Upper lobe of left lung (tissue), 6 donors: ENCODE data around the gene CAMK1D. TPM values are rescaled to one million over a fixed set of nuclear protein-coding genes. Genes with fewer than 3 reads are reported as not detected.
A peak's percentile ranks its signal among the peaks of the same experiment; 100 is the strongest.

Experiments
- ATAC-seq, 2 donors: fragments of 200-7000 bp; cut with Tn5 transposase; one replicate each; pipeline ENCODE4 v1.9.1; 2022; ENCODE audit warnings: mild to moderate bottlenecking in 2 of 2, moderate library complexity in 2 of 2; ENCODE audit not compliant: low FRiP score in 2 of 2
- DNase-seq, 2 donors: peaks; one replicate each; pipeline ENCODE4 v3.0.0-alpha.2; 2019 to 2020
- H3K27ac ChIP-seq, 4 donors: fragments of 200-600 bp; sonication (generic); one replicate each; pipeline ENCODE4 v1.5.1; 2016 to 2019
- H3K27me3 ChIP-seq, 4 donors: fragments of 200-600 bp; sonication (generic); one replicate each; pipeline ENCODE4 v1.5.1; 2017 to 2019
- H3K36me3 ChIP-seq, 4 donors: fragments of 200-600 bp; sonication (generic); one replicate each; pipeline ENCODE4 v1.5.1; 2016 to 2019
- H3K4me1 ChIP-seq, 4 donors: fragments of 200-600 bp; sonication (generic); one replicate each; pipeline ENCODE4 v1.5.1; 2018 to 2019
- H3K4me3 ChIP-seq, 4 donors: fragments of 200-600 bp; sonication (generic); one replicate each; pipeline ENCODE4 v1.5.1; 2017 to 2019; ENCODE audit warnings: mild to moderate bottlenecking in 2 of 4, moderate library complexity in 1 of 4
- H3K9me3 ChIP-seq, 4 donors: fragments of 200-600 bp; sonication (generic); one replicate each; pipeline ENCODE4 v1.5.1; 2018 to 2019
- CTCF ChIP-seq, 6 experiments: fragments of 450-650 bp in 4 of 6; fragments of 200-600 bp in 2 of 6; sonication (generic) in 2 of 6; IDR thresholded peaks; one replicate each; pipeline ENCODE4 v1.5.1; 2016 to 2019; ENCODE audit warnings: antibody characterized with exemption in 6 of 6
- EP300 ChIP-seq, 4 donors: sonication (generic); formaldehyde crosslinking; IDR thresholded peaks; one replicate each; pipeline ENCODE4 v1.5.1; 2017; ENCODE audit warnings: antibody characterized with exemption in 4 of 4, control low read depth in 2 of 4
- POLR2A ChIP-seq, 4 donors: fragments of 450-650 bp; IDR thresholded peaks; one replicate each; pipeline ENCODE4 v1.5.1; 2016 to 2017; ENCODE audit warnings: antibody characterized with exemption in 4 of 4, mild to moderate bottlenecking in 2 of 4
- POLR2AphosphoS5 ChIP-seq, 2 donors: sonication (generic); formaldehyde crosslinking; IDR thresholded peaks; one replicate each; pipeline ENCODE4 v1.5.1; 2017; ENCODE audit warnings: antibody characterized with exemption in 2 of 2
- WGBS, 2 donors: methylation state at CpG; one replicate each; pipeline ENCODE4 v1.1.5; 2017 to 2018; 5-methylcytosine and 5-hydroxymethylcytosine counted together
- total RNA-seq, 6 donors: library from RNA; depleted of rRNA in 4 of 6; stranded (reverse); fragments of >200 nt in 4 of 6; gene quantifications; one replicate each; pipeline versions ENCODE4 v1.1.0 to v1.2.1, GENCODE V29; 2016 to 2021
- donor health status: DM: no; HTN: no; CAD: no; lungs with moderate emphysema.
- donor health status: DM: no; HTN: yes; CAD: no; lungs with severe emphysema.

Gene CAMK1D
- total RNA-seq, 6 donors from 2014 or later: 6.2 to 29.2 (median 19.0) TPM

GRCh38 chr10:12538491-12538995 lies 189.2 kb downstream of the CAMK1D start:
- no peak for ATAC-seq
- Histone ChIP-seq H3K27me3 (no peaks in the 10 kb centered on the region), H3K27ac (no peak overlapping the region), H3K9me3 (no peaks in the 10 kb centered on the region), H3K4me1 (peaks cover 0 to 6% (median 0%) of the 10 kb centered on the region in 4 donors), H3K4me3 (no peak overlapping the region), H3K36me3 (no peaks in the 10 kb centered on the region)
- 80 to 81% methylated on average over 9 of the region's 9 CpGs for WGBS, 2 donors
- no peak for TF ChIP-seq EP300 (IDR thresholded peaks at IDR 0.05)
- no peak for TF ChIP-seq POLR2AphosphoS5 (IDR thresholded peaks at IDR 0.05)
- TF ChIP-seq CTCF (IDR thresholded peaks at IDR 0.05): no peak
- no peak for DNase-seq

- H3K9me3 ChIP-seq: no peaks in the 10 kb centered on the region
- TF ChIP-seq EP300 (IDR thresholded peaks at IDR 0.05): no peak
- no peak for TF ChIP-seq POLR2A (IDR thresholded peaks at IDR 0.05)
- no peak for TF ChIP-seq POLR2AphosphoS5 (IDR thresholded peaks at IDR 0.05)
- TF ChIP-seq CTCF (IDR thresholded peaks at IDR 0.05): no peak
- H3K4me1 ChIP-seq: peaks cover 0 to 5% (median 0%) of the 10 kb centered on the region in 4 donors
- 80 to 87% methylated on average over 7 of the region's 7 CpGs for WGBS, 2 donors
- no peaks in the 10 kb centered on the region for H3K27me3 ChIP-seq
- DNase-seq (no peak), ATAC-seq (peak in 1 of 2 donors; percentile 26)
- H3K27ac ChIP-seq: no peak overlapping the region
- no peak overlapping the region for H3K4me3 ChIP-seq
- no peaks in the 10 kb centered on the region for H3K36me3 ChIP-seq
These were observed 190.2 kb downstream of the CAMK1D start for GRCh38 chr10:12539350-12540164.

DNA sequence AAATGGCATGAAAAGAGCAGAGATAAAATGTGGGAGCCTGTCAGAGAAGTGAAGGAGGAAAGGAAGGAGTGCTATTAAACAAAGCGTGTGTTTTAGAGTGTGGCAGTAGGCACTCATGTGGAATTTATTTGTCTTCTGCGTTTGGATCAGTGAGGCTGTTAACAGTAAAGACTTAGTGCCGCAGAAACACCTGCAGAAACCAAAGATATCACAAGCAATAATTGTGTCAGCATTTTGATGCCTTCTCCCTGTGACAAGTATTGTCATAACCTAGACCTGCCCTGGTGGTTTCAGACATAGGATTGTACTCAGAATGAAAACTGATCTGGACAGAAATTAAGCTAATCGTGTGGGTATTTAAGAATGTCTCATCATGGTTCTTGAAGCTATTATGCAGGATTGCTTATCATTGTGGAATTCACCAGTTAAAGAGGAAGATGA lies 191.0 kb downstream of the CAMK1D start:
- TF ChIP-seq POLR2AphosphoS5 (IDR thresholded peaks at IDR 0.05) (no peak), EP300 (IDR thresholded peaks at IDR 0.05) (no peak), POLR2A (IDR thresholded peaks at IDR 0.05) (no peak), CTCF (IDR thresholded peaks at IDR 0.05) (no peak)
- DNase-seq (no peak), ATAC-seq (no peak)
- Histone ChIP-seq H3K27me3 (no peaks in the 10 kb centered on the region), H3K27ac (no peak overlapping the region), H3K4me3 (no peak overlapping the region), H3K4me1 (no peaks in the 10 kb centered on the region), H3K9me3 (no peaks in the 10 kb centered on the region), H3K36me3 (no peaks in the 10 kb centered on the region)
- 62 to 73% methylated on average over 4 of the region's 4 CpGs for WGBS, 2 donors

DNA sequence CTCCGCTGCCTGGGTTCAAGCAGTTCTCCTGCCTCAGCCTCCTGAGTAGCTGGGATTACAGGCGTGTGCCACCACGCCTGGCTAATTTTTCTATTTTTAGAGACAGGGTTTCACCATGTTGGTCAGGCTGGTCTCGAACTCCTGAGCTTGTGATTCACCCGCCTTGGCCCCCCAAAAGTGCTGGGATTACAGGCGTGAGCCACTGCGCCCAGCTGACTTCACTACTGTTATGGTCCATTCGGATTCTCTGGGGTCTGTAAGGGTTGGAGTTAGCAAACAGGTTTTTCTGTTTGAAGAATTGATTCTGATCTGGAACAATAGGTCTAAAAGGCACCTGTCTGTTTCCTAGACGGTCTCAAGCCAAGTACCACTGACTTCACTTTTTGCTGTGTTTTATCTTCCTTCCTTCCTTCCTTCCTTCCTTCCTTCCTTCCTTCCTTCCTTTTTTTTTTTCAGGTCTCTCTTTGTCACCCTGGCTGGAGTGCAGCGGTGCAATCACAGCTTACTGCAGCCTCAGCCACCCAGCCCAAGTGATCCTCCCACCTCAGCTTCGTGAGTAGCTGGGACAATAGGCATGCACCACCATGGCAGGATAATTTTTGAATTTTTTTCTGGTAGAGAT lies 192.2 kb downstream of the CAMK1D start:
- DNase-seq: no peak
- Histone ChIP-seq H3K9me3 (no peaks in the 10 kb centered on the region), H3K4me1 (no peaks in the 10 kb centered on the region), H3K36me3 (no peaks in the 10 kb centered on the region), H3K27me3 (no peaks in the 10 kb centered on the region), H3K4me3 (no peak overlapping the region), H3K27ac (no peak overlapping the region)
- TF ChIP-seq POLR2AphosphoS5 (IDR thresholded peaks at IDR 0.05) (no peak), POLR2A (IDR thresholded peaks at IDR 0.05) (no peak), EP300 (IDR thresholded peaks at IDR 0.05) (no peak), CTCF (IDR thresholded peaks at IDR 0.05) (no peak)
- no peak for ATAC-seq
- whole genome bisulfite sequencing, 2 donors: 80 to 87% methylated on average over 11 of the region's 11 CpGs
